CD14-positive monocyte (primary cell): ENCODE measurements around the gene ABL2. TPM values are rescaled to one million over a fixed set of nuclear protein-coding genes. Genes with fewer than 3 reads are reported as not detected.

Experiments
- DNase-seq, 3 donors: peaks; one replicate each; pipeline ENCODE4 v3.0.0-alpha.2; 2011 to 2022
- H2AFZ ChIP-seq: 2 replicates; pipeline ENCODE4 v1.6.0; 2012; ENCODE audit warnings: mild to moderate bottlenecking, low read depth, low read length, inconsistent platforms; ENCODE audit not compliant: insufficient read depth, poor library complexity, severe bottlenecking
- H3K27ac ChIP-seq, 2 donors: 1 replicate in 1 of 2; 2 replicates in 1 of 2; pipeline ENCODE4 v1.5.1; 2012 to 2013; ENCODE audit warnings: low read length in 2 of 2, control low read depth in 1 of 2, inconsistent platforms in 1 of 2, low read depth in 1 of 2, mild to moderate bottlenecking in 1 of 2
- H3K27me3 ChIP-seq, 2 donors: one replicate each; pipeline versions ENCODE4 v1.6.0 to v1.6.1; 2011 to 2013; ENCODE audit warnings: low read length in 2 of 2; ENCODE audit not compliant: control insufficient read depth in 2 of 2, insufficient read depth in 2 of 2
- H3K36me3 ChIP-seq, 2 donors: replicated peaks in 1 of 2; 1 replicate in 1 of 2; 2 replicates in 1 of 2; pipeline versions ENCODE4 v1.5.1 to v1.6.1; 2012 to 2013; ENCODE audit warnings: low read length in 2 of 2, control low read depth in 1 of 2, inconsistent platforms in 1 of 2, mild to moderate bottlenecking in 1 of 2; ENCODE audit not compliant: insufficient read depth in 2 of 2, control insufficient read depth in 1 of 2
- H3K4me1 ChIP-seq, 2 donors: 1 replicate in 1 of 2; 2 replicates in 1 of 2; pipeline versions ENCODE4 v1.5.1 to v1.6.1; 2012 to 2013; ENCODE audit warnings: low read length in 2 of 2, control low read depth in 1 of 2, inconsistent platforms in 1 of 2, mild to moderate bottlenecking in 1 of 2, moderate library complexity in 1 of 2; ENCODE audit not compliant: insufficient read depth in 2 of 2, control insufficient read depth in 1 of 2
- H3K4me2 ChIP-seq: replicated peaks from 2 replicates; pipeline ENCODE3; 2012; ENCODE audit warnings: low read length, moderate library complexity, mild to moderate bottlenecking; ENCODE audit not compliant: poor library complexity, severe bottlenecking; ENCODE audit errors: extremely low read depth
- H3K4me3 ChIP-seq, 3 experiments: fragments of 200-600 bp in 1 of 3; sonication (generic) in 1 of 3; replicated peaks in 1 of 3; 1 replicate in 2 of 3; 2 replicates in 1 of 3; pipeline ENCODE4 v1.5.1; 2011 to 2013; ENCODE audit warnings: low read length in 3 of 3, mild to moderate bottlenecking in 3 of 3, control low read depth in 2 of 3, low read depth in 2 of 3, inconsistent platforms in 1 of 3, moderate library complexity in 1 of 3
- H3K79me2 ChIP-seq: 2 replicates; pipeline ENCODE4 v1.6.0; 2012; ENCODE audit warnings: mild to moderate bottlenecking, control low read depth, inconsistent platforms, low read length, moderate library complexity; ENCODE audit not compliant: insufficient read depth
- H3K9ac ChIP-seq: 2 replicates; pipeline ENCODE4 v1.6.0; 2017; ENCODE audit warnings: low read length, mild to moderate bottlenecking; ENCODE audit not compliant: insufficient read depth, poor library complexity, severe bottlenecking
- H3K9me3 ChIP-seq, 2 donors: replicated peaks in 1 of 2; 1 replicate in 1 of 2; 2 replicates in 1 of 2; pipeline versions ENCODE4 v1.5.1 to v1.6.1; 2012 to 2013; ENCODE audit warnings: low read length in 2 of 2, control low read depth in 1 of 2; ENCODE audit not compliant: control insufficient read depth in 1 of 2, insufficient read depth in 1 of 2
- H4K20me1 ChIP-seq: 2 replicates; pipeline ENCODE4 v1.6.0; 2012; ENCODE audit warnings: mild to moderate bottlenecking, low read length, control low read depth, moderate library complexity; ENCODE audit not compliant: insufficient read depth
- H3K27ac Mint-ChIP-seq, 7 donors: one replicate each; pipeline ENCODE4 v1.8.0; 2020; ENCODE audit warnings: mild to moderate bottlenecking in 7 of 7, mixed read lengths in 7 of 7, moderate library complexity in 6 of 7, inconsistent platforms in 2 of 7
- H3K27me3 Mint-ChIP-seq, 3 donors: one replicate each; pipeline ENCODE4 v1.8.0; 2021 to 2022; ENCODE audit warnings: low read depth in 3 of 3, mild to moderate bottlenecking in 3 of 3, mixed read lengths in 3 of 3, moderate library complexity in 3 of 3, inconsistent platforms in 1 of 3
- H3K36me3 Mint-ChIP-seq, 2 donors: one replicate each; pipeline ENCODE4 v1.8.0; 2020; ENCODE audit warnings: mixed read lengths in 2 of 2, inconsistent platforms in 1 of 2, mild to moderate bottlenecking in 1 of 2
- H3K4me1 Mint-ChIP-seq: one replicate; pipeline ENCODE4 v1.8.0; 2020; ENCODE audit warnings: mild to moderate bottlenecking, mixed read lengths
- H3K4me3 Mint-ChIP-seq, 2 donors: one replicate each; pipeline ENCODE4 v1.8.0; 2020; ENCODE audit warnings: mild to moderate bottlenecking in 2 of 2, mixed read lengths in 2 of 2, moderate library complexity in 1 of 2
- H3K9me3 Mint-ChIP-seq, 7 donors: one replicate each; pipeline ENCODE4 v1.8.0; 2020 to 2022; ENCODE audit warnings: mixed read lengths in 7 of 7, mild to moderate bottlenecking in 6 of 7, moderate library complexity in 6 of 7, inconsistent platforms in 2 of 7
- WGBS: methylation state at CpG from one replicate; pipeline ENCODE4 v1.1.5; 2013; ENCODE audit warnings: missing lambda C conversion rate; ENCODE audit not compliant: insufficient coverage; 5-methylcytosine and 5-hydroxymethylcytosine counted together
- intact Hi-C, 2 donors: fragments of 100-400 bp; cut with micrococcal nuclease; formaldehyde crosslinking; loops; one replicate each; pipeline versions ENCODE4 v1.15.0 to v1.15.1; 2023
- polyA plus RNA-seq, 3 donors: library from polyadenylated mRNA; depleted of rRNA in 1 of 3; unstranded in 2 of 3; stranded (reverse) in 1 of 3; fragments of 300-500 nt in 2 of 3; fragments of >200 nt in 1 of 3; fragmentation: Illumina TruSeq in 2 of 3; gene quantifications; 1 replicate in 2 of 3; 2 replicates in 1 of 3; pipeline ENCODE4 v1.2.3, GENCODE V29; 2012 to 2021
- TF ChIP-seq, protein P1 (sequence below): fragments of 200-600 bp; IDR thresholded peaks from one replicate; pipeline ENCODE4 v1.8.0; 2022; ENCODE audit warnings: antibody characterized with exemption, mild to moderate bottlenecking

Gene ABL2
- polyA plus RNA-seq, 3 donors: 0.20 to 2.1 (median 1.4) TPM

DNA sequence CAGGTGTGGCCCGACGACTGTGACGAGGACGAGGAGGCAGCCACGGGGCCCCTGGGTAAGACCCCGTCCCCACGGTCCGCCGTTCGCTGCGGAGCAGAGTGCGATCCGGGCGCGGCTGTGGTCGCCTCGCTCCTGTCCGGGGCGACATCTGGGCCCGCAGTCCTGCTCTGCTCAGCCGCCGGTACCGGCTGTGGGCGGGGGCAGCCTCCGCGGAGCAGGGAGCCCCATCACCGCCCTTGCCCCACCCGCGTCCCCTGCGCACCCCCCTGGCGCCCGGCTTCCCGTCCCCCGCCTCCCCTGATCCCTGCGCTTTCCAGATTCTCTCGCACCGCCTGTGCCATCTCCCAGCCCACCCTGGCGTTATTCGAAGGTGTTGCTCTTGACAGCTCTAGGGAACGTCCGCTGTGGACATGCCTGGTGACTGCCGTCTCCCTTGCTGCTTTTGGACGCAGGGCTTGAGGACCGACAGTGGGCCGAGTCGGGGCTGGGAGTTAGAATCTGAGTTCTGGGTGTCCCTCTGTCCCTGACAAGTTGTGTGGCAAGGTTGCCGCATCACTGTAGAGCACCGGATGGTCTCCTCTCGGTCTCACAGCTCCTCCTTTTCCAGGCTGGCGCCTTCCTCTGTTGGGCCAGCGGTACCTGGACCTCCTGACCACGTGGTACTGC, 147.0 kb downstream of the ABL2 start:
- H3K4me1 Mint-ChIP-seq: peaks cover 32% of the 10 kb centered on the region
- peaks cover 11 to 24% of the 10 kb centered on the region in 2 donors for H3K36me3 ChIP-seq
- peak overlapping the region; percentile 89 for H3K4me2 ChIP-seq
- H3K27me3 ChIP-seq: no peaks in the 10 kb centered on the region
- peak overlapping the region; percentile 78 to 94 (median 90) for H3K27ac Mint-ChIP-seq
- peaks cover 53% of the 10 kb centered on the region for H3K79me2 ChIP-seq
- DNase-seq: peak; percentile 18 to 25 (median 21)
- no peaks in the 10 kb centered on the region for H3K9me3 ChIP-seq
- TF ChIP-seq, protein P1, sequence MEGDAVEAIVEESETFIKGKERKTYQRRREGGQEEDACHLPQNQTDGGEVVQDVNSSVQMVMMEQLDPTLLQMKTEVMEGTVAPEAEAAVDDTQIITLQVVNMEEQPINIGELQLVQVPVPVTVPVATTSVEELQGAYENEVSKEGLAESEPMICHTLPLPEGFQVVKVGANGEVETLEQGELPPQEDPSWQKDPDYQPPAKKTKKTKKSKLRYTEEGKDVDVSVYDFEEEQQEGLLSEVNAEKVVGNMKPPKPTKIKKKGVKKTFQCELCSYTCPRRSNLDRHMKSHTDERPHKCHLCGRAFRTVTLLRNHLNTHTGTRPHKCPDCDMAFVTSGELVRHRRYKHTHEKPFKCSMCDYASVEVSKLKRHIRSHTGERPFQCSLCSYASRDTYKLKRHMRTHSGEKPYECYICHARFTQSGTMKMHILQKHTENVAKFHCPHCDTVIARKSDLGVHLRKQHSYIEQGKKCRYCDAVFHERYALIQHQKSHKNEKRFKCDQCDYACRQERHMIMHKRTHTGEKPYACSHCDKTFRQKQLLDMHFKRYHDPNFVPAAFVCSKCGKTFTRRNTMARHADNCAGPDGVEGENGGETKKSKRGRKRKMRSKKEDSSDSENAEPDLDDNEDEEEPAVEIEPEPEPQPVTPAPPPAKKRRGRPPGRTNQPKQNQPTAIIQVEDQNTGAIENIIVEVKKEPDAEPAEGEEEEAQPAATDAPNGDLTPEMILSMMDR: no peak
- H3K36me3 Mint-ChIP-seq: peaks cover 16 to 33% of the 10 kb centered on the region in 2 donors
- H3K4me3 Mint-ChIP-seq: peak overlapping the region; percentile 96 to 98
- no peaks in the 10 kb centered on the region for H3K9me3 Mint-ChIP-seq
- peaks cover 0 to 2% (median 0%) of the 10 kb centered on the region in 3 donors for H3K27me3 Mint-ChIP-seq
- H3K27ac ChIP-seq: peak overlapping the region; percentile 91 to 93
- intact Hi-C loops: loop anchor here (5.0 kb wide), 2 partner anchors 210 to 285 kb away; partner anchors contain the start of genes AXDND1 (in 2 of the 2) and SOAT1 (in 2 of the 2)
- peaks cover 19 to 29% of the 10 kb centered on the region in 2 donors for H3K4me1 ChIP-seq
- H4K20me1 ChIP-seq: peaks cover 9% of the 10 kb centered on the region
- H3K4me3 ChIP-seq: peak overlapping the region; percentile 68 to 83 (median 77)
- peak overlapping the region; percentile 88 for H2AFZ ChIP-seq
- WGBS: under 1% methylated on average over 52 of the region's 52 CpGs
- peak overlapping the region; percentile 90 for H3K9ac ChIP-seq

DNA sequence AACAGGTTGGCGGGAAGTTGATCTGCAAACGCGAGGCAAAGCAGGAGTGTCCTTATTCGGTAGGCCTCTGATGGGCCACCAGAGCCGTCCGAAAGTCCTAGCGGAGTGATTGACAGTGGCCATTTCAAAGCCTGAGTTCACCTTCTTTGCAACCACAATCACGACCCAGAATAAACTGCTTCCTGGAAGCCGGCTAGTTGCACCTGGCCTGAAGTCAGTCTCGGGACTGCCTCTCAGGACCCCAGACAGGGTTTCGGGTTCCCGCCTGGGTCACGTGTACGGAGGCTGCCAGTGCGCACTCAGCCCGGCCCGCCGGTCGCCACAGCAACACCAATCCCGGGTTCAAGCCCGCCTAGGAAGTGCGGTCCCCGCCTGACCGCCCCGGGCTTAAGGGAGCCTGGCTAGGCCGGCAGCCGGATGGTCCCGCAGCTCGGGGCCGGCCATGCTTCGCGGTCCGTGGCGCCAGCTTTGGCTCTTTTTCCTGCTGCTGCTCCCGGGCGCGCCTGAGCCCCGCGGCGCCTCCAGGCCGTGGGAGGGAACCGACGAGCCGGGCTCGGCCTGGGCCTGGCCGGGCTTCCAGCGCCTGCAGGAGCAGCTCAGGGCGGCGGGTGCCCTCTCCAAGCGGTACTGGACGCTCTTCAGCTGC, 147.7 kb downstream of the ABL2 start, which contains the start of gene TOR3A:
TSS of gene TOR3A (plus strand) at position 384 of the 646 bp plus-strand sequence. CDS start at position 443, 59 bp downstream.
- TF ChIP-seq, protein P1: no peak
- no peaks in the 10 kb centered on the region for H3K9me3 Mint-ChIP-seq
- Histone ChIP-seq H3K4me1 (peaks cover 19 to 24% of the 10 kb centered on the region in 2 donors), H3K36me3 (peaks cover 11 to 18% of the 10 kb centered on the region in 2 donors), H3K9me3 (no peaks in the 10 kb centered on the region), H3K4me3 (peak within 1 kb of the TSS; percentile 68 to 83 (median 77)), H3K27me3 (no peaks in the 10 kb centered on the region), H3K27ac (peak within 1 kb of the TSS; percentile 91 to 93), H4K20me1 (peaks cover 3% of the 10 kb centered on the region), H3K9ac (peak within 1 kb of the TSS; percentile 90), H3K4me2 (peak within 1 kb of the TSS; percentile 89), H2AFZ (peak within 1 kb of the TSS; percentile 88), H3K79me2 (peaks cover 46% of the 10 kb centered on the region)
- peak within 1 kb of the TSS; percentile 96 to 98 for H3K4me3 Mint-ChIP-seq
- H3K27ac Mint-ChIP-seq: peak within 1 kb of the TSS; percentile 94 to 97 (median 95)
- DNase-seq: peak; percentile 68 to 74 (median 69)
- H3K4me1 Mint-ChIP-seq: peaks cover 27% of the 10 kb centered on the region
- H3K36me3 Mint-ChIP-seq: peaks cover 16 to 27% of the 10 kb centered on the region in 2 donors
- under 1% methylated on average over 51 of the region's 51 CpGs for WGBS
- intact Hi-C loops: loop anchor here (5.0 kb wide), 2 partner anchors 210 to 285 kb away; partner anchors contain the start of genes AXDND1 (in 2 of the 2) and SOAT1 (in 2 of the 2)
- H3K27me3 Mint-ChIP-seq: peaks cover 0 to 2% (median 0%) of the 10 kb centered on the region in 3 donors
